ENCODE data around the gene CEBPB.

GRCh38 chr20:50217207-50217949, 26.7 kb downstream of the CEBPB start:
- TF ChIP-seq, protein P1, sequence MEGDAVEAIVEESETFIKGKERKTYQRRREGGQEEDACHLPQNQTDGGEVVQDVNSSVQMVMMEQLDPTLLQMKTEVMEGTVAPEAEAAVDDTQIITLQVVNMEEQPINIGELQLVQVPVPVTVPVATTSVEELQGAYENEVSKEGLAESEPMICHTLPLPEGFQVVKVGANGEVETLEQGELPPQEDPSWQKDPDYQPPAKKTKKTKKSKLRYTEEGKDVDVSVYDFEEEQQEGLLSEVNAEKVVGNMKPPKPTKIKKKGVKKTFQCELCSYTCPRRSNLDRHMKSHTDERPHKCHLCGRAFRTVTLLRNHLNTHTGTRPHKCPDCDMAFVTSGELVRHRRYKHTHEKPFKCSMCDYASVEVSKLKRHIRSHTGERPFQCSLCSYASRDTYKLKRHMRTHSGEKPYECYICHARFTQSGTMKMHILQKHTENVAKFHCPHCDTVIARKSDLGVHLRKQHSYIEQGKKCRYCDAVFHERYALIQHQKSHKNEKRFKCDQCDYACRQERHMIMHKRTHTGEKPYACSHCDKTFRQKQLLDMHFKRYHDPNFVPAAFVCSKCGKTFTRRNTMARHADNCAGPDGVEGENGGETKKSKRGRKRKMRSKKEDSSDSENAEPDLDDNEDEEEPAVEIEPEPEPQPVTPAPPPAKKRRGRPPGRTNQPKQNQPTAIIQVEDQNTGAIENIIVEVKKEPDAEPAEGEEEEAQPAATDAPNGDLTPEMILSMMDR (IDR thresholded peaks at IDR 0.05), result no peak
- TF ChIP-seq EP300 (IDR thresholded peaks at IDR 0.05) (no peak), POLR2A (IDR thresholded peaks at IDR 0.05) (no peak)

All from tibial nerve (tissue), 4 donors.